Neural progenitor cell (in vitro differentiated cells): ENCODE results near the gene COL5A3.

Experiments used
- CTCF ChIP-seq: fragments of 200-600 bp; sonication (generic); IDR thresholded peaks from 2 replicates; pipeline ENCODE4 v1.5.1; 2017; ENCODE audit warnings: antibody characterized with exemption, mild to moderate bottlenecking
- EZH2 ChIP-seq: fragments of 200-600 bp; sonication (generic); IDR thresholded peaks from 2 replicates; pipeline ENCODE4 v1.6.1; 2017; ENCODE audit warnings: antibody characterized with exemption, mild to moderate bottlenecking, moderate library complexity
- EZH2phosphoT487 ChIP-seq: fragments of 200-600 bp; sonication (generic); IDR thresholded peaks from 2 replicates; pipeline ENCODE4 v1.6.1; 2017; ENCODE audit warnings: antibody characterized with exemption

GRCh38 chr19:9968820-9969687, 41.2 kb downstream of the COL5A3 start:
- no peak for TF ChIP-seq CTCF
- no peak for TF ChIP-seq EZH2
- TF ChIP-seq EZH2phosphoT487, result no peak
